ENCODE measurements around the gene KIF21A.

Gene KIF21A

GRCh38 chr12:39431797-39432196 is 11.1 kb downstream of the KIF21A start:
- peaks cover 0 to 35% of the 10 kb centered on the region in 2 donors for H3K36me3 ChIP-seq (replicated peaks in 1 of 2; ENCODE audit: control insufficient read depth in 2 of 2, insufficient read depth in 2 of 2, low read length in 2 of 2)
- no peak overlapping the region for H4K8ac ChIP-seq (ENCODE audit: low read depth, low read length)
- H3K18ac ChIP-seq (ENCODE audit: low read length), result no peak overlapping the region
- no peak overlapping the region for H2BK15ac ChIP-seq (ENCODE audit: low read length)
- H2AFZ ChIP-seq (ENCODE audit: low read length), result no peak overlapping the region
- no peak overlapping the region for H3K4ac ChIP-seq (ENCODE audit: low read length)
- no peak overlapping the region for H2BK12ac ChIP-seq (ENCODE audit: low read length)
- H3K27me3 ChIP-seq (ENCODE audit: control insufficient read depth in 3 of 3, insufficient read depth in 3 of 3, low read depth in 1 of 3, low read length in 3 of 3), result no peaks in the 10 kb centered on the region
- H3K4me3 ChIP-seq (ENCODE audit: low read length in 2 of 2), result no peak overlapping the region
- no peak overlapping the region for H3K4me2 ChIP-seq (ENCODE audit: insufficient read depth, low read length, poor library complexity, severe bottlenecking)
- no peak overlapping the region for H2BK5ac ChIP-seq (ENCODE audit: low read length)
- peaks cover 0 to 30% of the 10 kb centered on the region in 2 donors for H3K9me3 ChIP-seq (replicated peaks in 1 of 2; ENCODE audit: control insufficient read depth in 2 of 2, insufficient read depth in 1 of 2, low read depth in 1 of 2, low read length in 2 of 2)
- H3K23ac ChIP-seq (ENCODE audit: low read depth, low read length, poor library complexity), result no peak overlapping the region
- H2BK120ac ChIP-seq (ENCODE audit: low read depth, low read length), result no peak overlapping the region
- no peak overlapping the region for H3K9ac ChIP-seq (ENCODE audit: low read depth, low read length, poor library complexity)
- no CpG with 5 or more reads among the region's 1 CpG for WGBS, 2 donors (ENCODE audit: extremely low coverage in 2 of 2, insufficient read length in 2 of 2, insufficient replicate concordance in 1 of 2)
- no peak overlapping the region for H2AK5ac ChIP-seq (ENCODE audit: low read depth, low read length)
- H3K79me1 ChIP-seq (ENCODE audit: low read depth, low read length), result peaks cover 3% of the 10 kb centered on the region
- H3K27ac ChIP-seq (replicated peaks; ENCODE audit: low read length), result no peak overlapping the region
- no peak overlapping the region for H4K91ac ChIP-seq (ENCODE audit: low read depth, low read length, poor library complexity)
- H3K14ac ChIP-seq (ENCODE audit: low read length), result no peak overlapping the region
- no peaks in the 10 kb centered on the region for H3K4me1 ChIP-seq (ENCODE audit: control insufficient read depth in 2 of 2, insufficient read depth in 1 of 2, low read depth in 1 of 2, low read length in 2 of 2)
- no peak for DNase-seq (ENCODE audit: low spot score)

DNA sequence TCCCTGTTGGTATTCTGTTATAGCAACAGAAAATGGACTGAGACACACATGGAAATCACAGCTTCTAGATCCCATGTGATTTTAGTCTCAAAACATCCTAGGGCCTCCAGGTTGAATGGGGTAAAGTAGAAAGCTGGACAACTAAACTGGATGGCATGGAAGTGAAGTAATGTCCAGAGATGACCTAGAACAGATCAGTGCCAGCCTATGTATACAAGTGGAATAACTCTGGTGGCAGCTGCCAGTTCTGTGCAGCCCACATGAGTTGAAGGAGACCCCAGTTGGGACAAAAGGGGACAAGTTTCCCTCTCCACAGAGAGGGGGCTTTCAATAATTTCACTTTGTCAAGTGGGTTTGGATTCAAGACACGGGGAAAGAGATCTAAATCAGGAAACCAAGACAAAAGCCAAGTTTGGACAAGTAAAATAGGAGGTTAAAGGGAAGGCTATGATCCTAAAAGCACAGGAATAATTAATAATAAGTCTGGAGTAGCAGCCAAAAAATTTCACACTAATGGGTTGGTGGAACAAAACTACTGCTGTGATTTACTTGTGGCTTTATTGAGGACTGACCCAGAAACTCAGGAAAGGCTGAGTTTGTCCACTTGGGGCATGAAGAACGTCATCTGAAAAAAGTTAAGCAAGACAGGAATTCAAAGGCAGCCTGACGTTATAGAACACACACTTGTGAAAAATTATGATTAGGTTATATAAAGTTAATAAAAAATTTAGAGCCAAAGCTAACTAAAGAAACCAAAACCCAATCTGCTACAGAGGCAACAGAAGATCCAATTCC is 11.7 kb downstream of the KIF21A start:
- no peak overlapping the region for H3K4me2 ChIP-seq (ENCODE audit: insufficient read depth, low read length, poor library complexity, severe bottlenecking)
- no peak overlapping the region for H3K14ac ChIP-seq (ENCODE audit: low read length)
- peaks cover 3% of the 10 kb centered on the region for H3K79me1 ChIP-seq (ENCODE audit: low read depth, low read length)
- no peak overlapping the region for H3K23ac ChIP-seq (ENCODE audit: low read depth, low read length, poor library complexity)
- H2AK5ac ChIP-seq (ENCODE audit: low read depth, low read length), result no peak overlapping the region
- no peak overlapping the region for H3K4ac ChIP-seq (ENCODE audit: low read length)
- H3K27ac ChIP-seq (replicated peaks; ENCODE audit: low read length), result no peak overlapping the region
- H2BK15ac ChIP-seq (ENCODE audit: low read length), result no peak overlapping the region
- H3K4me3 ChIP-seq (ENCODE audit: low read length in 2 of 2), result no peak overlapping the region
- no peak for DNase-seq (ENCODE audit: low spot score)
- H3K9ac ChIP-seq (ENCODE audit: low read depth, low read length, poor library complexity), result no peak overlapping the region
- no peaks in the 10 kb centered on the region for H3K27me3 ChIP-seq (ENCODE audit: control insufficient read depth in 3 of 3, insufficient read depth in 3 of 3, low read depth in 1 of 3, low read length in 3 of 3)
- H3K18ac ChIP-seq (ENCODE audit: low read length), result no peak overlapping the region
- H3K4me1 ChIP-seq (ENCODE audit: control insufficient read depth in 2 of 2, insufficient read depth in 1 of 2, low read depth in 1 of 2, low read length in 2 of 2), result no peaks in the 10 kb centered on the region
- no peak overlapping the region for H2BK12ac ChIP-seq (ENCODE audit: low read length)
- no CpG with 5 or more reads among the region's 3 CpGs for WGBS, 2 donors (ENCODE audit: extremely low coverage in 2 of 2, insufficient read length in 2 of 2, insufficient replicate concordance in 1 of 2)
- no peak overlapping the region for H4K8ac ChIP-seq (ENCODE audit: low read depth, low read length)
- peaks cover 0 to 30% of the 10 kb centered on the region in 2 donors for H3K9me3 ChIP-seq (replicated peaks in 1 of 2; ENCODE audit: control insufficient read depth in 2 of 2, insufficient read depth in 1 of 2, low read depth in 1 of 2, low read length in 2 of 2)
- peaks cover 0 to 35% of the 10 kb centered on the region in 2 donors for H3K36me3 ChIP-seq (replicated peaks in 1 of 2; ENCODE audit: control insufficient read depth in 2 of 2, insufficient read depth in 2 of 2, low read length in 2 of 2)
- H2BK5ac ChIP-seq (ENCODE audit: low read length), result no peak overlapping the region
- no peak overlapping the region for H2BK120ac ChIP-seq (ENCODE audit: low read depth, low read length)
- no peak overlapping the region for H4K91ac ChIP-seq (ENCODE audit: low read depth, low read length, poor library complexity)
- no peak overlapping the region for H2AFZ ChIP-seq (ENCODE audit: low read length)

- H3K14ac ChIP-seq (ENCODE audit: low read length), result no peak overlapping the region
- H2BK15ac ChIP-seq (ENCODE audit: low read length), result no peak overlapping the region
- H3K23ac ChIP-seq (ENCODE audit: low read depth, low read length, poor library complexity), result no peak overlapping the region
- no peak overlapping the region for H3K4me2 ChIP-seq (ENCODE audit: insufficient read depth, low read length, poor library complexity, severe bottlenecking)
- no peak overlapping the region for H3K27ac ChIP-seq (replicated peaks; ENCODE audit: low read length)
- no peak overlapping the region for H2BK120ac ChIP-seq (ENCODE audit: low read depth, low read length)
- H4K91ac ChIP-seq (ENCODE audit: low read depth, low read length, poor library complexity), result no peak overlapping the region
- peaks cover 3% of the 10 kb centered on the region for H3K79me1 ChIP-seq (ENCODE audit: low read depth, low read length)
- no peak overlapping the region for H3K18ac ChIP-seq (ENCODE audit: low read length)
- no CpG with 5 or more reads among the region's 2 CpGs for WGBS, 2 donors (ENCODE audit: extremely low coverage in 2 of 2, insufficient read length in 2 of 2, insufficient replicate concordance in 1 of 2)
- H2AK5ac ChIP-seq (ENCODE audit: low read depth, low read length), result no peak overlapping the region
- H3K4me3 ChIP-seq (ENCODE audit: low read length in 2 of 2), result no peak overlapping the region
- H2BK12ac ChIP-seq (ENCODE audit: low read length), result no peak overlapping the region
- H3K9me3 ChIP-seq (replicated peaks in 1 of 2; ENCODE audit: control insufficient read depth in 2 of 2, insufficient read depth in 1 of 2, low read depth in 1 of 2, low read length in 2 of 2), result peaks cover 0 to 28% of the 10 kb centered on the region in 2 donors
- H3K36me3 ChIP-seq (replicated peaks in 1 of 2; ENCODE audit: control insufficient read depth in 2 of 2, insufficient read depth in 2 of 2, low read length in 2 of 2), result peaks cover 0 to 35% of the 10 kb centered on the region in 2 donors
- H2AFZ ChIP-seq (ENCODE audit: low read length), result no peak overlapping the region
- DNase-seq (ENCODE audit: low spot score), result no peak
- no peak overlapping the region for H3K4ac ChIP-seq (ENCODE audit: low read length)
- no peak overlapping the region for H3K9ac ChIP-seq (ENCODE audit: low read depth, low read length, poor library complexity)
- no peak overlapping the region for H2BK5ac ChIP-seq (ENCODE audit: low read length)
- H3K27me3 ChIP-seq (ENCODE audit: control insufficient read depth in 3 of 3, insufficient read depth in 3 of 3, low read depth in 1 of 3, low read length in 3 of 3), result no peaks in the 10 kb centered on the region
- no peak overlapping the region for H4K8ac ChIP-seq (ENCODE audit: low read depth, low read length)
- no peaks in the 10 kb centered on the region for H3K4me1 ChIP-seq (ENCODE audit: control insufficient read depth in 2 of 2, insufficient read depth in 1 of 2, low read depth in 1 of 2, low read length in 2 of 2)
Observed at GRCh38 chr12:39429809-39430208, 13.1 kb downstream of the KIF21A start.

DNA sequence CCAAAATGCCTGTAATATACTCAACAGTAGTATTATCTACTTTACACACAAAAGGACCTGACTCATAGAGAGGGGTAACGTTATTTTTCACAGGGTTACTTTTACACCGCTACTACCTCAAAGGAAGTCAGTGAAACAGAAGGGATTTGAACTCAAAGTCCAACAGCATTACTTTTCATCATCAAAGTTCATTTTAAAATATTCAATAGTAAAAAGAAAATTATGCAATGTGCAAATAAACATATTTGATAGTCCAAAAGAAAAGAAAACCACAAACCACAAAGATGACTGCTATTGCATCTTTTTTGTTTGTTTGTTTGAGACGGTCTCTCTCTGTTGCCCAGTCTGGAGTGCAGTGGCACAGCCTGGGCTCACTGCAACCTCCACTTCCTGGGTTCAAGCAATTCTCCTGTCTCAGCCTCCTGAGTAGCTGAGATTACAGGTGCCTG is 15.5 kb downstream of the KIF21A start:
- no CpG with 5 or more reads among the region's 3 CpGs for WGBS, 2 donors (ENCODE audit: extremely low coverage in 2 of 2, insufficient read length in 2 of 2, insufficient replicate concordance in 1 of 2)
- no peak overlapping the region for H3K23ac ChIP-seq (ENCODE audit: low read depth, low read length, poor library complexity)
- no peak overlapping the region for H2BK15ac ChIP-seq (ENCODE audit: low read length)
- no peak overlapping the region for H4K8ac ChIP-seq (ENCODE audit: low read depth, low read length)
- H3K9ac ChIP-seq (ENCODE audit: low read depth, low read length, poor library complexity), result no peak overlapping the region
- H3K4ac ChIP-seq (ENCODE audit: low read length), result no peak overlapping the region
- no peak overlapping the region for H4K91ac ChIP-seq (ENCODE audit: low read depth, low read length, poor library complexity)
- no peak overlapping the region for H2BK5ac ChIP-seq (ENCODE audit: low read length)
- H3K27ac ChIP-seq (replicated peaks; ENCODE audit: low read length), result no peak overlapping the region
- DNase-seq (ENCODE audit: low spot score), result no peak
- no peaks in the 10 kb centered on the region for H3K4me1 ChIP-seq (ENCODE audit: control insufficient read depth in 2 of 2, insufficient read depth in 1 of 2, low read depth in 1 of 2, low read length in 2 of 2)
- no peaks in the 10 kb centered on the region for H3K27me3 ChIP-seq (ENCODE audit: control insufficient read depth in 3 of 3, insufficient read depth in 3 of 3, low read depth in 1 of 3, low read length in 3 of 3)
- peaks cover 0 to 17% of the 10 kb centered on the region in 2 donors for H3K36me3 ChIP-seq (replicated peaks in 1 of 2; ENCODE audit: control insufficient read depth in 2 of 2, insufficient read depth in 2 of 2, low read length in 2 of 2)
- H3K9me3 ChIP-seq (replicated peaks in 1 of 2; ENCODE audit: control insufficient read depth in 2 of 2, insufficient read depth in 1 of 2, low read depth in 1 of 2, low read length in 2 of 2), result peaks cover 0 to 12% of the 10 kb centered on the region in 2 donors
- no peak overlapping the region for H3K14ac ChIP-seq (ENCODE audit: low read length)
- no peak overlapping the region for H3K18ac ChIP-seq (ENCODE audit: low read length)
- no peak overlapping the region for H2AFZ ChIP-seq (ENCODE audit: low read length)
- no peak overlapping the region for H2BK120ac ChIP-seq (ENCODE audit: low read depth, low read length)
- H2AK5ac ChIP-seq (ENCODE audit: low read depth, low read length), result no peak overlapping the region
- H3K4me2 ChIP-seq (ENCODE audit: insufficient read depth, low read length, poor library complexity, severe bottlenecking), result no peak overlapping the region
- no peak overlapping the region for H3K4me3 ChIP-seq (ENCODE audit: low read length in 2 of 2)
- H2BK12ac ChIP-seq (ENCODE audit: low read length), result no peak overlapping the region
- H3K79me1 ChIP-seq (ENCODE audit: low read depth, low read length), result no peaks in the 10 kb centered on the region
